Activated CD4-positive, alpha-beta T cell treated with anti-CD3 and anti-CD28 coated beads, Interleukin-2, amount 10 ng/mL, durations not matched to agents 7 days and 5 days (primary cell): Measurements from ENCODE around the gene SRP14. TPM values are rescaled to one million over a fixed set of nuclear protein-coding genes. Genes with fewer than 3 reads are reported as not detected.
"Not testable (repeated sequence)": the region's sequence is repeated elsewhere in the genome, so short reads cannot be mapped to it uniquely, and the experiment has no call there.

Experiments
- CTCF ChIA-PET: fragments of 350-600 bp; sonication (Branson Sonifier 250); formaldehyde crosslinking; loops from one replicate; lab custom pipeline; 2021; ENCODE audit warnings: antibody characterized with exemption; lab: Charles Lee
- POLR2A ChIA-PET: fragments of 350-600 bp; sonication (Branson Sonifier 250); formaldehyde crosslinking; loops from one replicate; lab custom pipeline; 2021; ENCODE audit warnings: antibody characterized with exemption; lab: Charles Lee
- DNase-seq: peaks from one replicate; pipeline ENCODE4 v3.0.0-alpha.2; 2020
- H3K27ac Mint-ChIP-seq: one replicate; pipeline ENCODE4 v1.8.0; 2021; ENCODE audit warnings: mild to moderate bottlenecking, moderate library complexity, mixed read lengths
- H3K27me3 Mint-ChIP-seq: one replicate; pipeline ENCODE4 v1.8.0; 2021; ENCODE audit warnings: mixed read lengths
- H3K36me3 Mint-ChIP-seq: one replicate; pipeline ENCODE4 v1.8.0; 2021; ENCODE audit warnings: low read depth, mixed read lengths
- H3K4me1 Mint-ChIP-seq: one replicate; pipeline ENCODE4 v1.8.0; 2021; ENCODE audit warnings: mixed read lengths
- H3K4me3 Mint-ChIP-seq: one replicate; pipeline ENCODE4 v1.8.0; 2021; ENCODE audit warnings: mild to moderate bottlenecking, moderate library complexity, mixed read lengths
- H3K9me3 Mint-ChIP-seq: one replicate; pipeline ENCODE4 v1.8.0; 2021; ENCODE audit warnings: mixed read lengths
- total RNA-seq, 2 experiments: library from RNA; stranded (reverse); gene quantifications; one replicate each; pipeline ENCODE4 v1.2.3, GENCODE V29; 2021

The SRP14 gene
- total RNA-seq, 2 experiments from 2014 or later = 145 to 150 TPM

- POLR2A ChIA-PET = interaction anchor here (0.9 kb wide), 1 partner anchor 60 kb away, joined by 3 read pairs; no protein-coding TSS in a partner anchor
- Mint-ChIP-seq H3K4me3 (no peak overlapping the region), H3K27ac (peak overlapping the region; percentile 72), H3K4me1 (peaks cover 69% of the 10 kb centered on the region), H3K36me3 (peaks cover 14% of the 10 kb centered on the region), H3K27me3 (no peaks in the 10 kb centered on the region), H3K9me3 (no peaks in the 10 kb centered on the region)
- CTCF ChIA-PET = interaction anchor here (0.8 to 2.3 kb wide), 24 partner anchors 10 to 359 kb away, joined by 3 to 24 read pairs (median 3); no protein-coding TSS in a partner anchor
- DNase-seq = no peak
These were observed 6.7 kb upstream of the SRP14 start for GRCh38 chr15:40045572-40046217.

- Mint-ChIP-seq H3K36me3 (peaks cover 11% of the 10 kb centered on the region), H3K4me1 (peaks cover 73% of the 10 kb centered on the region), H3K27me3 (no peaks in the 10 kb centered on the region), H3K4me3 (no peak overlapping the region), H3K27ac (peak overlapping the region; percentile 72), H3K9me3 (no peaks in the 10 kb centered on the region)
- DNase-seq = peak; percentile 84
- POLR2A ChIA-PET = interaction anchor here (0.9 kb wide), 1 partner anchor 61 kb away, joined by 3 read pairs; no protein-coding TSS in a partner anchor
- CTCF ChIA-PET = interaction anchor here (0.8 to 2.3 kb wide), 23 partner anchors 10 to 264 kb away, joined by 3 to 24 read pairs (median 3); no protein-coding TSS in a partner anchor
These were observed 6.0 kb upstream of the SRP14 start for GRCh38 chr15:40044717-40045571.

- ChIA-PET POLR2A (no interaction called here), CTCF (interaction anchor here (0.8 to 2.3 kb wide), 3 partner anchors 228 to 261 kb away, joined by 3 to 24 read pairs (median 5); partner anchors contain the start of gene FSIP1)
- no peaks in the 10 kb centered on the region for H3K27me3 Mint-ChIP-seq
- no peak overlapping the region for H3K27ac Mint-ChIP-seq
- no peak overlapping the region for H3K4me3 Mint-ChIP-seq
- DNase-seq = no peak
- H3K9me3 Mint-ChIP-seq = no peaks in the 10 kb centered on the region
- peaks cover 66% of the 10 kb centered on the region for H3K4me1 Mint-ChIP-seq
- peaks cover 6% of the 10 kb centered on the region for H3K36me3 Mint-ChIP-seq
These were observed 5.1 kb upstream of the SRP14 start for GRCh38 chr15:40043927-40044716.

GRCh38 chr15:40042791-40043320 is 3.9 kb upstream of the SRP14 start:
- DNase-seq = no peak
- no peaks in the 10 kb centered on the region for H3K9me3 Mint-ChIP-seq
- POLR2A ChIA-PET = no interaction called here
- CTCF ChIA-PET = interaction anchor here (1.4 kb wide), 1 partner anchor 230 kb away, joined by 5 read pairs; no protein-coding TSS in a partner anchor
- peaks cover 13% of the 10 kb centered on the region for H3K36me3 Mint-ChIP-seq
- H3K4me1 Mint-ChIP-seq = peaks cover 61% of the 10 kb centered on the region
- H3K27ac Mint-ChIP-seq = no peak overlapping the region
- no peak overlapping the region for H3K4me3 Mint-ChIP-seq
- H3K27me3 Mint-ChIP-seq = no peaks in the 10 kb centered on the region

- POLR2A ChIA-PET = no interaction called here
- H3K27me3 Mint-ChIP-seq = no peaks in the 10 kb centered on the region
- H3K4me1 Mint-ChIP-seq = peaks cover 60% of the 10 kb centered on the region
- no peak for DNase-seq
- CTCF ChIA-PET = interaction anchor here (0.9 to 2.0 kb wide), 4 partner anchors 21 to 234 kb away, joined by 3 to 6 read pairs (median 4); no protein-coding TSS in a partner anchor
- H3K36me3 Mint-ChIP-seq = peaks cover 24% of the 10 kb centered on the region
- H3K9me3 Mint-ChIP-seq = no peaks in the 10 kb centered on the region
- peak overlapping the region; percentile 99 for H3K4me3 Mint-ChIP-seq
- no peak overlapping the region for H3K27ac Mint-ChIP-seq
These were observed 1.8 kb upstream of the SRP14 start for GRCh38 chr15:40040770-40041169.

GRCh38 chr15:40040293-40040635 is 1.3 kb upstream of the SRP14 start:
- Mint-ChIP-seq H3K4me1 (peaks cover 56% of the 10 kb centered on the region), H3K9me3 (no peaks in the 10 kb centered on the region), H3K4me3 (peak overlapping the region; percentile 99), H3K27me3 (no peaks in the 10 kb centered on the region), H3K27ac (peak overlapping the region; percentile 81), H3K36me3 (peaks cover 28% of the 10 kb centered on the region)
- CTCF ChIA-PET = interaction anchor here (0.6 to 2.0 kb wide), 6 partner anchors 12 to 943 kb away, joined by 3 to 6 read pairs (median 4); no protein-coding TSS in a partner anchor
- DNase-seq = no peak
- POLR2A ChIA-PET = no interaction called here

- DNase-seq = no peak
- H3K36me3 Mint-ChIP-seq = peaks cover 36% of the 10 kb centered on the region
These were observed 725 bp downstream of the SRP14 start for GRCh38 chr15:40038275-40038637.

GRCh38 chr15:40037721-40038120 is 1.3 kb downstream of the SRP14 start:
- Mint-ChIP-seq H3K27me3 (no peaks in the 10 kb centered on the region), H3K36me3 (peaks cover 38% of the 10 kb centered on the region), H3K27ac (peak overlapping the region; percentile 96), H3K4me3 (peak overlapping the region; percentile 99), H3K4me1 (peaks cover 50% of the 10 kb centered on the region), H3K9me3 (no peaks in the 10 kb centered on the region)
- POLR2A ChIA-PET = no interaction called here
- no peak for DNase-seq
- CTCF ChIA-PET = interaction anchor here (1.0 to 1.7 kb wide), 2 partner anchors 12 to 37 kb away, joined by 4 to 5 read pairs; no protein-coding TSS in a partner anchor

More at GRCh38 chr15:40038275-40038637, 725 bp downstream of the SRP14 start:
- Mint-ChIP-seq H3K27ac (peak overlapping the region; percentile 96), H3K9me3 (no peaks in the 10 kb centered on the region), H3K4me1 (peaks cover 51% of the 10 kb centered on the region), H3K4me3 (peak overlapping the region; percentile 99), H3K27me3 (no peaks in the 10 kb centered on the region)
- ChIA-PET CTCF (interaction anchor here (0.6 to 1.0 kb wide), 2 partner anchors 13 to 66 kb away, joined by 3 to 5 read pairs; no protein-coding TSS in a partner anchor), POLR2A (no interaction called here)

GRCh38 chr15:40035182-40035581 is 3.8 kb downstream of the SRP14 start:
- POLR2A ChIA-PET, H3K27ac Mint-ChIP-seq, H3K9me3 Mint-ChIP-seq, H3K27me3 Mint-ChIP-seq, DNase-seq, H3K4me3 Mint-ChIP-seq: not testable (repeated sequence)
- peaks cover 33% of the 10 kb centered on the region for H3K4me1 Mint-ChIP-seq
- CTCF ChIA-PET = interaction anchor here (0.6 to 0.8 kb wide), 2 partner anchors 10 to 1811 kb away, joined by 3 to 4 read pairs; no protein-coding TSS in a partner anchor
- H3K36me3 Mint-ChIP-seq = peaks cover 54% of the 10 kb centered on the region

- ChIA-PET CTCF (interaction anchor here (1.0 to 1.4 kb wide), 4 partner anchors 11 to 196 kb away, joined by 3 read pairs; no protein-coding TSS in a partner anchor), POLR2A (no interaction called here)
- no peak for DNase-seq
- H3K36me3 Mint-ChIP-seq = peaks cover 59% of the 10 kb centered on the region
- H3K4me1 Mint-ChIP-seq = peaks cover 30% of the 10 kb centered on the region
- no peak overlapping the region for H3K27ac Mint-ChIP-seq
- no peaks in the 10 kb centered on the region for H3K27me3 Mint-ChIP-seq
- no peaks in the 10 kb centered on the region for H3K9me3 Mint-ChIP-seq
- H3K4me3 Mint-ChIP-seq = no peak overlapping the region
These were observed 4.6 kb downstream of the SRP14 start for GRCh38 chr15:40034186-40034946.

- Mint-ChIP-seq H3K9me3 (no peaks in the 10 kb centered on the region), H3K4me3 (no peak overlapping the region), H3K27me3 (no peaks in the 10 kb centered on the region), H3K4me1 (peaks cover 19% of the 10 kb centered on the region), H3K27ac (no peak overlapping the region), H3K36me3 (peaks cover 49% of the 10 kb centered on the region)
- CTCF ChIA-PET = interaction anchor here (0.6 to 1.3 kb wide), 3 partner anchors 13 to 242 kb away, joined by 3 to 5 read pairs (median 4); no protein-coding TSS in a partner anchor
- POLR2A ChIA-PET = no interaction called here
- no peak for DNase-seq
These were observed 6.7 kb downstream of the SRP14 start for GRCh38 chr15:40032125-40032839.
